Astrocyte (in vitro differentiated cells and primary cell): ENCODE results near the gene CAMK1D. TPM values are rescaled to one million over a fixed set of nuclear protein-coding genes. Genes with fewer than 3 reads are reported as not detected.

ENCODE experiments used
- DNase-seq: peaks from one replicate; pipeline ENCODE4 v3.0.0-alpha.2; 2010; ENCODE audit warnings: low read depth
- FAIRE-seq: peaks from 2 replicates; lab custom pipeline; 2011; peaks lifted over from hg19 to GRCh38; lab: Jason Lieb, UNC
- H2AFZ ChIP-seq: 2 replicates; pipeline ENCODE4 v1.6.0; 2012; ENCODE audit warnings: low read depth, low read length, inconsistent platforms
- H3K27ac ChIP-seq: 2 replicates; pipeline ENCODE4 v1.5.1; 2011; ENCODE audit warnings: low read depth, low read length, inconsistent platforms
- H3K27me3 ChIP-seq: 2 replicates; pipeline ENCODE4 v1.6.0; 2011; ENCODE audit warnings: low read length, inconsistent platforms; ENCODE audit not compliant: insufficient read depth
- H3K36me3 ChIP-seq: 2 replicates; pipeline ENCODE4 v1.5.1; 2011; ENCODE audit warnings: low read length, inconsistent platforms; ENCODE audit not compliant: insufficient read depth
- H3K4me1 ChIP-seq: 2 replicates; pipeline ENCODE4 v1.5.1; 2011; ENCODE audit warnings: low read length, inconsistent platforms; ENCODE audit not compliant: insufficient read depth
- H3K4me2 ChIP-seq: 2 replicates; pipeline ENCODE4 v1.6.0; 2012; ENCODE audit warnings: low read length, inconsistent platforms
- H3K4me3 ChIP-seq: 2 replicates; pipeline ENCODE4 v1.5.1; 2011; ENCODE audit warnings: low read depth, mild to moderate bottlenecking, low read length, inconsistent platforms; ENCODE audit not compliant: insufficient read depth
- H3K79me2 ChIP-seq: 2 replicates; pipeline ENCODE4 v1.6.0; 2012; ENCODE audit warnings: mild to moderate bottlenecking, low read length, inconsistent platforms; ENCODE audit not compliant: insufficient read depth
- H3K9ac ChIP-seq: 2 replicates; pipeline ENCODE4 v1.6.0; 2012; ENCODE audit warnings: mild to moderate bottlenecking, low read length, inconsistent platforms
- H3K9me3 ChIP-seq: 2 replicates; pipeline ENCODE4 v1.5.1; 2012; ENCODE audit warnings: low read depth, mild to moderate bottlenecking, low read length, inconsistent platforms; ENCODE audit not compliant: insufficient read depth
- H4K20me1 ChIP-seq: 2 replicates; pipeline ENCODE4 v1.6.0; 2012; ENCODE audit warnings: low read length, inconsistent platforms; ENCODE audit not compliant: insufficient read depth
- H3K27ac Mint-ChIP-seq: one replicate; pipeline ENCODE4 v1.8.0; 2021; ENCODE audit warnings: mild to moderate bottlenecking, mixed read lengths; ENCODE audit not compliant: unreplicated experiment
- H3K27me3 Mint-ChIP-seq: one replicate; pipeline ENCODE4 v1.8.0; 2021; ENCODE audit warnings: low read depth, mixed read lengths; ENCODE audit not compliant: unreplicated experiment
- H3K36me3 Mint-ChIP-seq: one replicate; pipeline ENCODE4 v1.8.0; 2021; ENCODE audit warnings: low read depth, mixed read lengths; ENCODE audit not compliant: unreplicated experiment
- H3K4me1 Mint-ChIP-seq: one replicate; pipeline ENCODE4 v1.8.0; 2021; ENCODE audit warnings: low read depth, mixed read lengths; ENCODE audit not compliant: unreplicated experiment
- H3K4me3 Mint-ChIP-seq: one replicate; pipeline ENCODE4 v1.8.0; 2021; ENCODE audit warnings: mild to moderate bottlenecking, moderate library complexity, mixed read lengths; ENCODE audit not compliant: unreplicated experiment
- H3K9me3 Mint-ChIP-seq: one replicate; pipeline ENCODE4 v1.8.0; 2021; ENCODE audit warnings: mild to moderate bottlenecking, mixed read lengths; ENCODE audit not compliant: unreplicated experiment
- CTCF ChIP-seq: IDR thresholded peaks from 2 replicates; pipeline ENCODE4 v1.5.1; 2011; ENCODE audit warnings: low read depth, mild to moderate bottlenecking, inconsistent platforms, low read length, moderate library complexity; ENCODE audit not compliant: insufficient read depth
- EZH2 ChIP-seq: IDR thresholded peaks from 2 replicates; pipeline ENCODE4 v1.6.1; 2012; ENCODE audit warnings: mild to moderate bottlenecking, low read length, inconsistent platforms; ENCODE audit not compliant: insufficient read depth
- total RNA-seq: library from RNA; stranded (reverse); gene quantifications from 2 replicates; pipeline ENCODE4 v1.2.1, GENCODE V29; 2021

The CAMK1D gene
- total RNA-seq, 1 donor from 2014 or later: 23.6 TPM

- no peak overlapping the region for H3K4me3 Mint-ChIP-seq
- H3K36me3 ChIP-seq: no peaks in the 10 kb centered on the region
- no peaks in the 10 kb centered on the region for H3K27me3 ChIP-seq
- no peak overlapping the region for H3K9ac ChIP-seq
- FAIRE-seq (no peak), DNase-seq (no peak)
- no peaks in the 10 kb centered on the region for H3K9me3 ChIP-seq
- H2AFZ ChIP-seq: no peak overlapping the region
- peaks cover 6% of the 10 kb centered on the region for H3K36me3 Mint-ChIP-seq
- no peak for TF ChIP-seq CTCF
- TF ChIP-seq EZH2: no peak
- no peaks in the 10 kb centered on the region for H3K9me3 Mint-ChIP-seq
- H3K4me1 Mint-ChIP-seq: no peaks in the 10 kb centered on the region
- H3K4me3 ChIP-seq: no peak overlapping the region
- no peak overlapping the region for H3K27ac Mint-ChIP-seq
- H3K4me2 ChIP-seq: no peak overlapping the region
- H3K27me3 Mint-ChIP-seq: no peaks in the 10 kb centered on the region
- no peaks in the 10 kb centered on the region for H3K79me2 ChIP-seq
- no peak overlapping the region for H3K27ac ChIP-seq
- peaks cover 21% of the 10 kb centered on the region for H4K20me1 ChIP-seq
- peaks cover 9% of the 10 kb centered on the region for H3K4me1 ChIP-seq
Measured at GRCh38 chr10:12606461-12606860, 257.1 kb downstream of the CAMK1D start.

DNA sequence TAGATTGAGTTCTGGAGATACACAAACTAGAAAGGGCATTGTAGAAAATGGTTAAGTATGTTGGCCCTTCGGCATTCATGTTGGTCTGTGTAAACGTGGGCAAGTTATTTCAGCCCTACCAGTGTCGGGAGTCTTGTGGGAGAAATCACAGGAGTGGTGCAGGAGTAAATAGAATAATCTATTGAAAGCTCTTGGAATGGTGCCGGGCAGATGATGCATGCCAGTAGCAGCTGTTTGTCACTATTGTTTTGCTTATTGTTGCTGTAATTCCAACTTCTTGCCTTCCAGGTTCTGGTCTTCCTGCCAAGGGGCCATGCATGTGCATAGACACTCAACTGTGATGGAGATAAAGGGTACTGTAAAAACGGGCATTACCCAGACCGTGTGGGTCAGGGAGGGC lies 259.4 kb downstream of the CAMK1D start:
- H3K9ac ChIP-seq: no peak overlapping the region
- no peak for DNase-seq
- no peaks in the 10 kb centered on the region for H3K36me3 ChIP-seq
- H3K79me2 ChIP-seq: no peaks in the 10 kb centered on the region
- H3K9me3 Mint-ChIP-seq: no peaks in the 10 kb centered on the region
- no peak overlapping the region for H3K4me2 ChIP-seq
- H3K4me1 ChIP-seq: peaks cover 9% of the 10 kb centered on the region
- H3K36me3 Mint-ChIP-seq: peaks cover 5% of the 10 kb centered on the region
- peaks cover 14% of the 10 kb centered on the region for H4K20me1 ChIP-seq
- no peaks in the 10 kb centered on the region for H3K9me3 ChIP-seq
- no peak overlapping the region for H2AFZ ChIP-seq
- H3K27ac Mint-ChIP-seq: no peak overlapping the region
- peaks cover 1% of the 10 kb centered on the region for H3K27me3 Mint-ChIP-seq
- no peaks in the 10 kb centered on the region for H3K4me1 Mint-ChIP-seq
- no peak overlapping the region for H3K4me3 ChIP-seq
- no peak overlapping the region for H3K27ac ChIP-seq
- TF ChIP-seq EZH2 (no peak), CTCF (no peak)
- FAIRE-seq: no peak
- no peaks in the 10 kb centered on the region for H3K27me3 ChIP-seq
- H3K4me3 Mint-ChIP-seq: no peak overlapping the region

- DNase-seq: no peak
- Histone ChIP-seq H3K4me3 (no peak overlapping the region), H3K9ac (no peak overlapping the region), H3K36me3 (no peaks in the 10 kb centered on the region), H3K4me1 (peaks cover 9% of the 10 kb centered on the region), H3K9me3 (no peaks in the 10 kb centered on the region), H3K4me2 (no peak overlapping the region), H2AFZ (no peak overlapping the region), H3K27ac (no peak overlapping the region), H3K27me3 (no peaks in the 10 kb centered on the region), H3K79me2 (no peaks in the 10 kb centered on the region), H4K20me1 (peaks cover 7% of the 10 kb centered on the region)
- Mint-ChIP-seq H3K9me3 (no peaks in the 10 kb centered on the region), H3K27me3 (peaks cover 1% of the 10 kb centered on the region), H3K4me3 (no peak overlapping the region), H3K4me1 (no peaks in the 10 kb centered on the region), H3K36me3 (peaks cover 5% of the 10 kb centered on the region), H3K27ac (no peak overlapping the region)
- FAIRE-seq: no peak
- TF ChIP-seq EZH2 (no peak), CTCF (no peak)
Measured at GRCh38 chr10:12609435-12609834, 260.1 kb downstream of the CAMK1D start.
